Activated CD8-positive, alpha-beta memory T cell treated with anti-CD3 and anti-CD28 coated beads for 1 hour (primary cell): ENCODE results near the gene NOXO1.

Source experiments
- DNase-seq, 2 donors: peaks; one replicate each; pipeline ENCODE4 v3.0.0-alpha.2; 2020; ENCODE audit warnings: low read depth in 1 of 2; ENCODE audit errors: extremely low read depth in 1 of 2

NOXO1 gene

DNA sequence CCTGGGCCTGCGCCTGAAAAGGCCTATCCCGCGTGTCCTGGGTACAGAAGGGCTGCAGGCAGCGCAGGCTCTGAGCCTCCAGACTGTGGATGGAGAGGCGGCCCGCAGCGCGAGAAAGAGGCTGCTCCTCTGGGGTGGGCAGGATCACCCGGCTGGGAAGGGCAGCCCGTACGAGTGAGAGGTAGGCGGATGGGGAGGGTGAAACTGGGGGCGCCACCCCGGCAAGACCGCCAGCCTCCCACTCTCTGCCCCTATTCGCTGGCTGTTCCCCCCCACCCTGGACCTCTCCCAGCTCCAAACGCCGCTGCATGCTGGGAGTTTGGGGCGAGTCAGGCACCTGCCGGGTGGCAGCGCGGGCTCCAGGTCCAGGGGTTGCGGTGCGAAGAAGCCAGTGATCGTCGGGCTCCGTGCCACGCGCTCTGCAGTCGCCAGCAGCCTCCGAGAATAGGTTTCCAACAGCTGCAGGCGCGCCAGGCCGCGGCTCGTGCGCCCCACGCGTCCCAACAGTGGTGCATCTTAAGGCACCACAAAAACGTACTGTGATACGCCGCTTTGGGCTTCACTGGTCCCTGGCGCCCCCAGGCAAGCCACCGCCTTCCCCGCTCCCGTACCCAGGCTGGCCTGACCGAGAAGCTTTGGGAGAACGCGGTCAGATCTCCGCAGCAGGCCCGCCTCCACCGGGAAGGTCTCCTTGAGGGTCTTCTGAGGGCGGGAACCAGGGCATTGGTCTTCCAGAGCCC is 1.1 kb downstream of the NOXO1 start:
- DNase-seq, result no peak

DNA sequence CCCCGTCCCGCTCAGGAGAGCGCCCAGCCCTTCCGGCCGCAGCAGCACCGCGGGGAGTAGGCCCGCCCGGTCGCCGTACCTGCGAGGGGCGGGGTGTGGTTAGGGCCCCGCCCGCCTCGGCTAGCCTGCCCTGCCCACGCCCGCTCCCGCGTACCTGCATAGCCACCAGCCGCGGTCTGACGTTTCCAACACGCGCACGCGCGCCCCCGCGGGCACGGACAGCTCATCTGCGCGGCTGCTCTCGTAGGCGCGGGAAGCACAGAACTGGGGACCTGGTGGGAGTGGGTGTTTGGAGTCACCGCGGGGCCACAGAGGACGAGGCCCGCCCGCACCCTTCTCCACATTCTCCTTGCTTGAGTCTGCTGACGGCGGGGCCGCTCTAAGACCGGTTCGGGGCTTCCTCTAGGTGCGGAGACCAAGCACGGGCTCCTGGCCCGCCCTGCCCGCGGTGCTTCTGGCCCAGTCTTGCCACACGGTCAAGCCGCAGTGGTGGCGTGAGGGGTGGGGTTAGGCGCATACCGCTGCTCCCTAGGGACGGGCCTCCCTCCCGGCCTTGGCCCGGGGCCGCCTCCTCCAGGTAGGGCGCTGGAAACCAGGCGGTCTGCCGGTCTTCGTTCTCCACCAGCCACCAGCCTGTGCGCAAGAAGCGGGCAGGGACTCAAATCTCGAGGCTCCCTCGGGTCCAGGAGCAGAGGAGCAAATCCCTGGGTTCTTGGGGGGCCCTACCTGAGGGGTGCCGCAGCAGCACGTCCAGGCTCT is 1.8 kb downstream of the NOXO1 start:
- DNase-seq, result no peak

DNA sequence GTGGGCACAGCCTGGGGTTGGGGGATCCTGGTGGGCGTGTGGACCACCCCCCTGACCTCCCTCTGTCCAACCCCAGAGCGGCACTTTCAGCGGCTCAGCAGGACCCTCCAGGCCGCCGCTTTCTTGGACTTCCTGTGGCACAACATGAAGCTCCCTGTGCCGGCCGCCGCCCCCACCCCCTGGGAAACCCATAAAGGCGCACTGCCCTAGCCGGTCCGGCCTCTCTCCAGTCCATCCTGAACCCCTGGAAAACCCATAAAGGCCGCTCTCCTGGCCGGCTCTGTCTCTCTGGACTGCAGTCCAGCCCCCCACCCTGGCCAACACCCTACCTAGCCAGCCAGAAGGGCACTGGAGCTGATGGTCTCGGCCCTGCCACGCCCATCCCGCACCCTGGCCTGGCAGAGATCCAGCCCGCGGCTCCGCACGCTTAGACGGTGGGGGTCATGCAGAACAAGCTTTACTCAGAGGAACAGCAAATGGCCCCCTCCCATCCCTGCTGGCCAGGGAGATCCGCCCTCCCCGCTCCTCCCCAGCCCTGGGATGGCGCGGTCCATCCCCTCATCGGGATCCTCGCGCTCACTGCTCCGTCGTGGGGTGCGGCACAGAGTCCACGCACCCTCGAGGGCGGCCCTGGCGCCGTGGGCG is 2.7 kb downstream of the NOXO1 start:
- DNase-seq, result no peak

DNA sequence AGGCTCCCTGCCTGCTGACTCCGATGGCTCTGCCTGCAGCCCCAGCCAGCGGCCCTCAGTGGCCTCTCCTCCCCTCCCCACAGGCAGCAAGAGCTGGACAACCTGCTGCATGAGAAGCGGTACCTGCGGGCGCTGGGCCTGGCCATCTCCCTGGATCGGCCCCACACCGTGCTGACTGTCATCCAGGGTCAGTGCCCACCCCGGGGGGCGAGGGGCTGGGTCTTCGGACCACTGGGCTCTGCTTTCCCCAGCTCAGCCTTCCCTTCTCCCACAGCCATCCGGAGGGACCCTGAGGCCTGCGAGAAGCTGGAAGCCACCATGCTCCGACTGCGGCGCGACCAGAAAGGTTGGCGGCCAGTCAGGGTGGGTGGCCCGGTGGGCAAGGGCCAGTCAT is 3.4 kb downstream of the NOXO1 start:
- DNase-seq, result no peak

DNA sequence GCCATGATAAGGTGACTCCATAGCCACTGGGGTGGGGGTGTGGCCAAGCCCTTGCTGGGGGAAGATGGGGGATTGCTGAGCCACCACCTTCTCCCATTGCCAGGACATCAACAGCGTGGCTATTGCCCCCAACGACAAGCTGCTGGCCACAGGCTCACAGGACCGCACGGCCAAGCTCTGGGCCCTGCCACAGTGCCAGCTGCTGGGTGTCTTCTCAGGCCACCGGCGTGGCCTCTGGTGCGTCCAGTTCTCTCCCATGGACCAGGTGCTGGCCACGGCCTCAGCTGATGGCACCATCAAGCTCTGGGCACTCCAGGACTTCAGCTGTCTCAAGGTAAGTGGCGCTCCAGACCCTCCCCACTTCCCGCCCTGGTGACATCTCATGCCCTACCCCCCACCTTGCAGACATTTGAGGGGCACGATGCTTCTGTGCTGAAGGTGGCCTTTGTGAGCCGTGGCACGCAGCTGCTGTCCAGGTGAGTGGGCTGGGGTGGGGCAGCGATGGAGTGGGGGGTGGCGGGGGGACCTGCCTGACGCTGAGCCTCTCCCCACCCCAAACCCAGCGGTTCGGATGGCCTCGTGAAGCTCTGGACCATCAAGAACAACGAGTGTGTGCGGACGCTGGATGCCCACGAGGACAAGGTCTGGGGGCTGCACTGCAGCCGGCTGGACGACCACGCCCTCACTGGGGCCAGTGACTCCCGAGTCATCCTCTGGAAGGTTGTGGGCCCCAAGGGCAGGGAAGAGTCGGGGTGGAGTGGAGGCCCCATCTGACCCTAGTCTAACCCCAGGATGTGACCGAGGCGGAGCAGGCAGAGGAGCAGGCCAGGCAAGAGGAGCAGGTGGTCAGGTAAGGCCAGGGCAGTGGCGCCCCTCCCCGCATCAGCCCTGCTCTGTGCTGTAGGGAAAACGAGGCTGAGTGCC is 4.1 kb downstream of the NOXO1 start:
- no peak for DNase-seq

DNA sequence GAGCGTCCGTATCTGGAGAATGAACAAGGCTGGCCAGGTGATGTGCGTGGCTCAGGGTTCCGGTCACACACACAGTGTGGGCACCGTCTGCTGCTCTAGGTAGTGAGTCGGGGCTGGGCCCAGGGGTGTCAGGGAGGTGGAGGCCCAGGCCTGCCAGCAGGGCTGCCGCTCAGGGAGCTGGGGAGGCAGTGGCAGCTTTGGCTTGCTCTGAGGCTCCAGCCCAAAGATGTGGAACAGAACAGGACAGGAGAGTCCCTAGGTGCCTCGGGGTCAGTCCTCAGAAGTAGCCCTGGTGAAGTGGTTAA is 5.1 kb downstream of the NOXO1 start:
- no peak for DNase-seq

DNA sequence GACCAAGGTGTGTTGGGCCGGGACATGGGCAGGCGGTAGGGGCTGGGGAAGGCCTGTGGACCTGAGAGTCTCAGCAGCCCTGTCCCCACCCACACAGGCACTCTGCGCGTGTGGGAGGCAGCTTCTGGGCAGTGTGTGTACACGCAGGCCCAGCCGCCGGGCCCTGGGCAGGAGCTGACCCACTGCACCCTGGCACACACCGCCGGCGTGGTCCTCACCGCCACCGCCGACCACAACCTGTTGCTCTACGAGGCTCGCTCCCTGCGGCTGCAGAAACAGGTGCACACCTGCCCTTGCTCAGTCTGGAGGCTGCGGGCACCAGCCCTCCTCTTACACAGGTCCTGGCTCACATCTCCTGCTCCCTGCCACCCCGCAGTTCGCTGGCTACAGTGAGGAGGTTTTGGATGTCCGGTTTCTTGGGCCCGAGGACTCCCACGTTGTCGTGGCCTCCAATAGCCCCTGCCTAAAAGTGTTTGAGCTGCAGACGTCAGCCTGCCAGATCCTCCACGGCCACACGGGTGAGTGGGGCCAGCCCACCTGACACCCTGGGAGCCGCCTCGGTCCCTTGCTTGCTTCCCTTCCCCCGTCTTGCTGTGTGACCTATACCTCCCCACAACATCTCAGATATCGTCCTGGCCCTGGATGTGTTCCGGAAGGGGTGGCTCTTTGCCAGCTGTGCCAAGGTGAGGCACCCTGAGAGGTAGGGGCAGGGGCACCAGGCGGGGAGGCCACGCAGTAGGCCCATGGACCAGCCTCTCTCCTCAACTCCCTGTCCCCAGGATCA is 5.6 kb downstream of the NOXO1 start:
- no peak for DNase-seq

DNA sequence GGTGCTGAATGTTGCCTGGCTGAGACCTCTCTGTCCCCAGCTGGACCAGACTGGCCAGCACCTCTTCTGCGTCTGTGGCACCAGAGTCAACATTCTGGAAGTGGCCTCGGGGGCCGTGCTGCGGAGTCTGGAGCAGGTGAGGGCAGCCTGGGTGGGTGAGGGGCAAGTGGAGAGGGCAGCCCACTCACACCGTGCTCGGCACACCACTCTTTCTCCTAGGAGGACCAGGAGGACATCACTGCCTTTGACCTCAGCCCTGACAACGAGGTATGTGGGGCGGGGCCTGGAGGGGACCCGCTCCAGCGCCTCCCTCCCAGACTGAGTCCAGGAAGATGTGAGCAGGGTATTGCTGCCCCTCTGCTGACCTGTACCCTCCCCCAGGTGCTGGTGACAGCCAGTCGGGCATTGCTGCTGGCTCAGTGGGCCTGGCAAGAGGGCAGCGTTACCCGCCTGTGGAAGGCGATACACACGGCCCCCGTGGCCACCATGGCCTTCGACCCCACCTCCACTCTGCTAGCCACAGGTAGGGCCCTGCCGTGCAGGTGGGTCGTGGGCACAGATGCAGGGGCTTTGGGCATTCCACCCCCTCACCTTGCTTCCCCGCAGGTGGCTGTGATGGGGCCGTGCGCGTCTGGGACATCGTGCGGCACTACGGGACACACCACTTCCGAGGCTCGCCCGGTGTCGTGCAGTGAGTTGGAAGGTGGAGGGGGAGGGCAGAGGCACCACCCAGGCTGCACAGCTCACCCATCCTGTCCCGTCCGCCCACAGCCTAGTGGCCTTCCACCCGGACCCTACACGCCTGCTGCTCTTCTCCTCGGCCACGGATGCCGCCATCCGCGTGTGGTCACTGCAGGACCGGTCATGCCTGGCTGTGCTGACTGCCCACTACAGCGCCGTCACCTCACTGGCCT is 6.9 kb downstream of the NOXO1 start:
- no peak for DNase-seq

DNA sequence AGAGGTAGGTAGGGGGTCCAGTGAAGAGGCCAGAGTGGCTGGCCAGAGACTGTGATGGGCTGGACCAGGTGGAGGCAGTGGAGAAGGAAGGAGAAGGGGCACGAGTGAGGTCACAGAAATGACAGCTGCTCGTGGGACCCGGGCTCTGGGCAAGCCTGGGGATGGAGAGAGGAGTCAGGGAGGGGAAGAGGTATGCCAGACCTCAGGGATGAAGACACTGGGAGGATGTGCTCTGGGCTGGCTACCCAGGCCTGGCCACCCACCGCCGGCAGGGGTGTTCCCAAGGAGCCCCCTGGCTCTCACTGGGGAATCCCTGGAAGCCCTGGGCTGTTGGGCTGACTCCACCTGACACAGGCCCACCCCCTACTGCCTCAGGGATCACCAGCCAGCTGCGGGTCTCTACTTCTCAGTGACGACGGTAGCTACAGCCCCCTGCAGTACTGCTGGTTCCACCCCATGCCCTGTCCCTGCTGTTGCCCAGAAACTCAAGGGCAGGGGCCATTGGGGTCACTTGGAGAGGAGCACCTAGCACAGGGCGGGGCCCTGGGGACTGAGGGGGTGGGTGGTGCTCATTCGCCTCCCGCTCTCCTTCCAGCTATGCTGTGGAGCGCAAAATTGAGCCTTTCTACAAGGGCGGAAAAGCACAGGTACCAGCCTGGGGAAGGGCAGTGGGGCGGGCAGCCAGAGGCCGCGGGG is 7.7 kb downstream of the NOXO1 start:
- DNase-seq, result no peak

DNA sequence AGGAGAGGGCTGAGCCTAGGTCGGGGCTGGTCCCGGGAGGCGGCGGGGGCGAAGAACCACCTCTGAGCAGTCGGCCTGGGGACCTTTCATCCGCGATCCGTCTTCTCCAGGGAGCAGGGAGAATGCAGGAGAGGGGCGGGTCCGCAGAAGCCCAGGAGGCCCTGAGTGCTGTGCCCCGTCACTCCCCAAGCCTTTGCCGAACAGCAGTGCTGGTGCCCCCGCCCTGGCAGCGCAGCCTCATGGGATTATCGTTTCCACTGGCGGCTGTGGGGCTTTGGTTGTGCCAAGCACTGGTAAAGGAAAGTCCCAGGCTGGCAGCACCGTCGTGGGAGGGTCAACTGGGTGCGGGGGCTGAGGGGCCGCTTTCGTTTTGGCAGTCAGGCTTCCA is 8.8 kb downstream of the NOXO1 start:
- no peak for DNase-seq

DNA sequence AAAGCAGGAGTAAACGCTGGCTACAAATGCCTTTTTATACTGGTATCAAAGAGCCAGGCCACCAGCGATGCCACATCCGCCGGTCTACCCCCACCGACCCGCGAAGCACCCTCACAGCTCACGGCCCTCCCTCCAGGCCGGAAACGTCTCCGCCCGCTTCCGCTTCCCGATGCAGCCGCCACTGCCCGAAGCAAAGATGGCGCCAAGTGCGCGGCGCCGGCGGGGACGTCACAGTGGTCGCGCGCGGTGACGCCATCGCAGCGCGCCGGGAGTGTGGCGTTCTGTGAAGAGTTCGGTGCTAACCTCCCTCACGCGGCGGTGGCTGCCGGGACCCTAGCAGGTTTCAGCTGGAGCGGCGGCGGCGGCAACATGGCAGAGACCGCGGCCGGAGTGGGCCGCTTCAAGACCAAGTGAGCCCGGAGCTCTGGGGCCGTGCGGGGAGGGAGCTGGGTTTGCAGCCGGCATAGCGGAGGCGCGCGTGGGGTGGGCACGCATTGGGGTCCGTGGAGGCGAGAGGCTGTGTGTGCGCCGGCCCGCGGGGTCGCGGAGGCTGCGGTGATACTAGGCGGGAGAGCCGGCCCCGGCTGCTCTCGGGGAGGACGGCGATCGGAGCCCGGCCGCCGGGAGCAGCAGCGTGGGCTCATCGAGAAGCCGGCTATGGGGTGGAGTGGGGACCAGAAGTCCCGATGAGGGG is 9.3 kb downstream of the NOXO1 start, which contains the start of gene TBL3:
TBL3 (plus strand) TSS at position 258 of the 694 bp plus-strand sequence; CDS start at position 370, 112 bp downstream.
- peak; percentile 87 to 93 for DNase-seq

DNA sequence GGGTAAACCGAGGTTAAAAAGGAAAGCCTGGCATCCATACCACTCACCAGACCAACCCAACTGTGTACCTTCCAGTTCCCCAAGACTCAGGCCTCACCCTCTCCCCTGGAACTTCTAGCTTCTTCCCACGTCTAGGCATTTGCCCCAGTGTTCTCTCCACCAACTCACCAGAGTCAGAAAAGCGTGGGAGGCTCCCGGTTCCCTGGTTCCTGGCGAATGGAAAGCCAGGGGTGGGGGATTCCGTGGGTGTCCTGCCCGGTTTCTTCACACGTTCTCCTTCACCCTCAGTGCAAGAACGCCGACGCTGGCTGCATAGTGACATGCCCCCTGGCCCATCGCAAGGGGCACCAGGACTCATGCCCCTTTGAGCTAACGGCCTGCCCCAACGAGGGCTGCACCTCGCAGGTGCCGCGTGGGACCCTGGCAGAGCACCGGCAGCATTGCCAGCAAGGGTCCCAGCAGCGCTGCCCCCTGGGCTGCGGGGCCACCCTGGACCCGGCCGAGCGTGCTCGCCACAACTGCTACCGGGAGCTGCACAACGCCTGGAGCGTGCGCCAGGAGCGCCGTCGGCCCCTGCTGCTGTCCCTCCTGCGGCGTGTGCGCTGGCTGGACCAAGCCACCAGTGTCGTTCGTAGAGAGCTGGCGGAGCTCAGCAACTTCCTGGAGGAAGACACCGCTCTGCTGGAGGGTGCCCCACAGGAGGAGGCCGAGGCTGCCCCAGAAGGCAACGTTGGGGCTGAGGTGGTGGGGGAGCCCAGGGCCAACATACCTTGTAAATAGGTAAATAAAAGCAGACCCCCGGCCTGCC is 12.9 kb downstream of the NOXO1 start:
- no peak for DNase-seq

DNA sequence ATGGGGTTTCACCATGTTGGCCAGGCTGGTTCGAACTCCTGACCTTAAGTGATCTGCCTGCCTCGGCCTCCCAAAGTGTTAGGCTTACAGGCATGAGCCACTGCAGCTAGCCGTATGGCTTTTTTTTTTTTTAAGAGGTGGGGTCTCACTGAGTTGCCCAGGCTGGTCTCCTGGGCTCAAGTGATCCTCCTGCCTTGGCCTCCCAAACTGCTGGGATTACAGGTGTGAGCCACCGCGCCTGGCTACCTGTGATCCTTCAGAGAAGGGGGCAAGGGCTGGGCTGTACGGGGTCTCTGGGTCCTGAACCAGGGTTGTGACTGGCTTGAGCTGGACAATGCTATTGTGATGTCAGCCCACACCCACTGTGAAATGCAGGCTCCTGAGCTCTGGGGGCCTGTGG is 14.8 kb downstream of the NOXO1 start, which contains the start of gene RNF151:
RNF151 (plus strand) TSS at position 397 of the 400 bp plus-strand sequence. CDS start 26 bp downstream, outside the sequence.
- DNase-seq, result no peak

DNA sequence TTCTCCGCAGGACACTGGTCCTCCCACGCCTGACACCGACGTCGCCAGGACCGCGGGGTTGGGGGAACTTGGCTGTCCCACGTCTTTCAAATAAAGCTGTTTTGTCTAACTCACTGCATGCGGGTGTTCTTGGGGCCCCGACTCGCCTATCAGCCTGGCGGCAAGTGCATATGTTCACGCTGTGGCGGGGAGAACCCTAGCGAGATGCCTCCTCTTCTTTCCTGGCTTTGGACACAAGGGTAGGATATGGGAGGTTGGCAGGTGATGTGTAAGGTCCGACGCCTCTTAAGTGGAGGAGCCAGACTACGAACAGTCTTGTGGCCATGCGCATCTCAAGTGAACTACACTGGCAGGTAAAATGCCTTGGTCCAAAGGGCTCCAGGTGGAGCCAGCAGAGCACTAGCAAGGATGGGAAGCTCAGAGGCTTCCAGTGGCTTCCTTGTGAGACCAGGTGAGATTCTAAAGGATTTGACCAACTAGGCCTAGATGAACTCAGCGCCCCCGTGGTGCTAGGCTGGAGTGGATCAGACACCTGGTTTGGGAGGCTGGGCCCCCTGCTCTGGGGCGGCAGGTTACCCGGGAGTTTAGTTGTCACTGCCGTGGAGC is 15.8 kb downstream of the NOXO1 start:
- no peak for DNase-seq

DNA sequence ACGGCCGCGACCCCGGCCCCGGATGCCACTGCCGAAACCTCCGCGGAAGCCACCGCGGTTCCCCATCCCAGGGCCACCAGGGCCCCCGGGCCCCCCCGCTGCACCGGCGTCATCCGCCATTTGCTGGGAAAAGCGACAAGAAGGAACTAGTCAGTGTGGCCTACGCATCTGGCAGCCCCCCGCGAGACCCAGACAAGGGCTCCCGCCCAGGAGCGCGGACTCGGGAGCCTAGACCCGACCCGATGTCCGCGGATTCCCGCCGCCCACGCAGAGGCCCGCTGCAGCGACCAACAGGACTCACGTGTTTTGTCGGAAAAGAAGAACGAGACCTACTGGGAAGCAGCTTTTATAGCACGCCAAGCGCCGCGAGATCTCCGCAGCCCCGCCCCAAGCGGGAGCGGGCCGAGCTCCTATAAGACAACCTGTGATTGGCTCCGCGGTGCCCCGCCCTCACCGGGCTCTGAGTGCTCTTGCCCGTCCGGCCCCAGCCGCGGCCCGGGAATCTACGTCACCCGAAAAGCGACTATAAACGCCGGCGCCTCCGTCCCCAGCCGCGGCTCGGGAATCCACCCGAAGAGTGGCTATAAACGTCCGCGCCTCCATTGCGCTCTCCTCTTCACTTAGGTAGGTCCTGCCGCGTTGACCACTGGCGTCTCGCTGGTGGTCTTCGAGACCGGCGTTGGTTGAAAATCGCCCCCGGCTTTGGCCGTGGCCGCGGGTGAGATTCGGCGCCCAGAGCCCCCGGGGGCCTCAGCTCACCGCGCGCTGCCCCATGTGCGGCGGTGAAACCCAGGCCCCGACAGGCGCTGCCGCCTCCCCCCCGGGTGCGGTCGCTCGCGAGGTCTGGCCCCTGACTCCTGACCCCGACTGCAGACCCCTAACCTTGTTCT is 16.5 kb downstream of the NOXO1 start, which contains the start of gene RPS2:
RPS2 (minus strand) TSS at position 321 of the 890 bp plus-strand sequence; CDS start at position 120, 201 bp downstream.
- DNase-seq, result peak; percentile 94 to 95
